Mesenchymal stem cell (in vitro differentiated cells and primary cell): Measurements from ENCODE around the gene VSIG10. TPM values are rescaled to one million over a fixed set of nuclear protein-coding genes. Genes with fewer than 3 reads are reported as not detected.
A peak's percentile ranks its signal among the peaks of the same experiment; 100 is the strongest.

ENCODE experiments used
- DNase-seq: peaks from one replicate; pipeline ENCODE4 v3.0.0-alpha.2; 2013
- H2AFZ ChIP-seq: one replicate; pipeline ENCODE4 v1.6.1; 2013; ENCODE audit warnings: low read depth, mild to moderate bottlenecking, control low read depth, inconsistent platforms, low read length, moderate library complexity
- H2AK5ac ChIP-seq: 2 replicates; pipeline ENCODE4 v1.6.1; 2013; ENCODE audit warnings: low read length, moderate library complexity, mild to moderate bottlenecking, inconsistent platforms; ENCODE audit not compliant: severe bottlenecking
- H2BK120ac ChIP-seq: one replicate; pipeline ENCODE4 v1.6.1; 2013; ENCODE audit warnings: low read depth, mild to moderate bottlenecking, inconsistent platforms, low read length, moderate library complexity
- H2BK12ac ChIP-seq, 2 experiments: one replicate each; pipeline ENCODE4 v1.6.1; 2013; ENCODE audit warnings: inconsistent platforms in 2 of 2, low read length in 2 of 2, mild to moderate bottlenecking in 2 of 2, moderate library complexity in 2 of 2, control low read depth in 1 of 2
- H2BK15ac ChIP-seq: one replicate; pipeline ENCODE4 v1.6.1; 2013; ENCODE audit warnings: mild to moderate bottlenecking, low read depth, inconsistent platforms; ENCODE audit not compliant: poor library complexity, severe bottlenecking
- H2BK5ac ChIP-seq: 2 replicates; pipeline ENCODE4 v1.6.1; 2013; ENCODE audit warnings: low read depth, mild to moderate bottlenecking, low read length, control low read depth, inconsistent platforms; ENCODE audit not compliant: poor library complexity, severe bottlenecking
- H3K14ac ChIP-seq, 2 experiments: one replicate each; pipeline ENCODE4 v1.6.1; 2013; ENCODE audit warnings: inconsistent platforms in 2 of 2, low read length in 2 of 2, control low read depth in 1 of 2, mild to moderate bottlenecking in 1 of 2, moderate library complexity in 1 of 2
- H3K18ac ChIP-seq, 2 experiments: one replicate each; pipeline ENCODE4 v1.6.1; 2013; ENCODE audit warnings: inconsistent platforms in 2 of 2, low read length in 2 of 2, control low read depth in 1 of 2, low read depth in 1 of 2, mild to moderate bottlenecking in 1 of 2
- H3K23ac ChIP-seq, 2 experiments: one replicate each; pipeline ENCODE4 v1.6.1; 2013; ENCODE audit warnings: inconsistent platforms in 2 of 2, low read length in 2 of 2, mild to moderate bottlenecking in 2 of 2, moderate library complexity in 2 of 2, control low read depth in 1 of 2
- H3K27ac ChIP-seq: 2 replicates; pipeline ENCODE4 v1.5.1; 2013; ENCODE audit warnings: mild to moderate bottlenecking, moderate library complexity, low read length, control low read depth, inconsistent platforms; ENCODE audit not compliant: poor library complexity, severe bottlenecking
- H3K27me3 ChIP-seq, 2 experiments: 2 replicates each; pipeline versions ENCODE4 v1.6.1 to v1.7.0; 2013; ENCODE audit warnings: low read length in 2 of 2, mild to moderate bottlenecking in 2 of 2, moderate library complexity in 2 of 2, control low read depth in 1 of 2, inconsistent platforms in 1 of 2; ENCODE audit not compliant: control insufficient read depth in 1 of 2, insufficient read depth in 1 of 2
- H3K36me3 ChIP-seq, 2 experiments: 2 replicates each; pipeline versions ENCODE4 v1.6.1 to v1.7.0; 2013; ENCODE audit warnings: low read length in 2 of 2, control low read depth in 1 of 2, inconsistent platforms in 1 of 2, low read depth in 1 of 2, mild to moderate bottlenecking in 1 of 2; ENCODE audit not compliant: insufficient read depth in 2 of 2, control insufficient read depth in 1 of 2
- H3K4ac ChIP-seq, 2 experiments: one replicate each; pipeline ENCODE4 v1.6.1; 2013; ENCODE audit warnings: inconsistent platforms in 2 of 2, low read length in 2 of 2, mild to moderate bottlenecking in 2 of 2, moderate library complexity in 2 of 2, control low read depth in 1 of 2, low read depth in 1 of 2
- H3K4me1 ChIP-seq: 2 replicates; pipeline ENCODE4 v1.6.1; 2013; ENCODE audit warnings: low read depth, low read length, control low read depth; ENCODE audit not compliant: control insufficient read depth, insufficient read depth
- H3K4me2 ChIP-seq: 2 replicates; pipeline ENCODE4 v1.6.1; 2013; ENCODE audit warnings: low read length, mild to moderate bottlenecking, inconsistent platforms; ENCODE audit not compliant: poor library complexity, severe bottlenecking
- H3K4me3 ChIP-seq, 2 experiments: 2 replicates each; pipeline versions ENCODE4 v1.5.1 to v1.7.0; 2013; ENCODE audit warnings: low read length in 2 of 2, mild to moderate bottlenecking in 2 of 2, control low read depth in 1 of 2, low read depth in 1 of 2; ENCODE audit not compliant: insufficient read depth in 1 of 2
- H3K79me1 ChIP-seq: replicated peaks from 2 replicates; pipeline ENCODE4 v1.6.1; 2013; ENCODE audit warnings: mild to moderate bottlenecking, control low read depth, low read length, inconsistent platforms; ENCODE audit not compliant: poor library complexity, severe bottlenecking
- H3K9ac ChIP-seq: 2 replicates; pipeline ENCODE4 v1.7.0; 2013; ENCODE audit warnings: mild to moderate bottlenecking, low read length, moderate library complexity
- H3K9me3 ChIP-seq: 2 replicates; pipeline ENCODE4 v1.7.0; 2013; ENCODE audit warnings: mild to moderate bottlenecking, low read length; ENCODE audit not compliant: control insufficient read depth
- H4K8ac ChIP-seq: one replicate; pipeline ENCODE4 v1.6.1; 2013; ENCODE audit warnings: inconsistent platforms, mild to moderate bottlenecking, low read length, moderate library complexity
- H4K91ac ChIP-seq: one replicate; pipeline ENCODE4 v1.6.1; 2013; ENCODE audit warnings: mild to moderate bottlenecking, low read length, inconsistent platforms
- WGBS: methylation state at CpG from one replicate; pipeline ENCODE4 v1.1.7; 2013; ENCODE audit warnings: mixed read lengths; 5-methylcytosine and 5-hydroxymethylcytosine counted together
- polyA plus RNA-seq, 2 experiments: library from polyadenylated mRNA; stranded (reverse); fragments of 200-250 nt; gene quantifications; one replicate each; pipeline ENCODE4 v1.2.3, GENCODE V29; 2013

VSIG10 gene
- polyA plus RNA-seq (2013, experiment 1 of 2), result 7.0 TPM
- polyA plus RNA-seq (2013, experiment 2 of 2), result 6.9 TPM

DNA sequence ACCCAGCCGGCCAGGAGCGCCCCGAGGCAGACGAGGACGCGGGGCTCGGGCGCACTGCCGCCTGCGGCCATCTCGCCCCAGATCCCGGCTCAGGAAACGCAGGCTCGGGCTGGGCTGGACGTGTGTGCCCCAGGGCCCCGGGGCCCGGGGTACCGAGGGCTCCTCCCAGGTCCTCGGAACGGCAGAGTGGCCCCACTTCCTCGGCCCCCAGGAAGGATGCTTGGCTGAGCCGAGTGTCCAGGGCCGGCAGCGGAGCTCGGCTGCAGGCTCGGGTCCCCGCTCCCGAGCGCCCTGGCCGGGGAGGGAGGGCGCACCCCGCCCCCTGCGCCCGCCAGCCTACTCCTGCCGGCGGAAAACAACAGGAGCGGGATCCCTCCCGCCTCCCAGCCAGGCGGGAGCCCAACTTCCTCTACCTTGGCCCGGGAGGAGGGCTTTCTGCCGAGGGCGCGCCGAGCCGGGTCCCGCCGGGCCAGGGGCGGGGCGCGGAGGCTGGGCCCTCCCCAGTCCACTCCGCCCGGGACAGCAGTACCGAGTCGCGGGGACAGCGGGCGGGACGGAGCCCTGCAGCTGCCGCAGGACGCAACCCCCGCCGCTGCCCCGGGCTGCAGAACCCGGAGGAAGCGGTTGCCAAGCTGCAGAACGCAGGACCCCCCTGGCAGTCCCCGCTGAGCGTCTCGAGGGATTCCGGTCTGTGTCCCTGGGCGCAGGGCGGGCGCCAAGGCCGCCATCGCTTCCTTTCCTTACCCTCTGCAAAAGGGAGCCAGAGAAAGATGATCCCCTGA, at the start of gene VSIG10:
VSIG10 (minus strand) TSS at position 411 of the 782 bp plus-strand sequence; CDS start at position 71, 340 bp downstream.
- peak within 1 kb of the TSS; percentile 83 for H3K9ac ChIP-seq
- H2BK120ac ChIP-seq, result peak within 1 kb of the TSS; percentile 61
- under 1% methylated on average over 63 of the region's 75 CpGs for WGBS
- peak within 1 kb of the TSS in 1 of 2 experiments; percentile 72 for H3K14ac ChIP-seq
- peak within 1 kb of the TSS; percentile 76 to 84 for H3K4me3 ChIP-seq
- DNase-seq, result peak; percentile 67
- peak within 1 kb of the TSS in 1 of 2 experiments; percentile 83 for H3K23ac ChIP-seq
- no peaks in the 10 kb centered on the region for H3K27me3 ChIP-seq
- peak within 1 kb of the TSS; percentile 70 to 77 for H3K18ac ChIP-seq
- H2BK5ac ChIP-seq, result peak within 1 kb of the TSS; percentile 84
- H3K36me3 ChIP-seq, result no peaks in the 10 kb centered on the region
- H2BK15ac ChIP-seq, result peak within 1 kb of the TSS; percentile 90
- no peaks in the 10 kb centered on the region for H3K9me3 ChIP-seq
- peak within 1 kb of the TSS; percentile 60 for H4K8ac ChIP-seq
- peak within 1 kb of the TSS in 1 of 2 experiments; percentile 86 for H3K4ac ChIP-seq
- H2AFZ ChIP-seq, result peak within 1 kb of the TSS; percentile 75
- peaks cover 15% of the 10 kb centered on the region for H3K79me1 ChIP-seq
- H3K27ac ChIP-seq, result peak within 1 kb of the TSS; percentile 85
- H3K4me1 ChIP-seq, result peaks cover 16% of the 10 kb centered on the region
- peak within 1 kb of the TSS; percentile 100 for H3K4me2 ChIP-seq
- peak within 1 kb of the TSS; percentile 27 for H4K91ac ChIP-seq
- no peak within 1 kb of the TSS for H2AK5ac ChIP-seq
- H2BK12ac ChIP-seq, result peak within 1 kb of the TSS in 1 of 2 experiments; percentile 21

GRCh38 chr12:118151755-118152154, 47.9 kb upstream of the VSIG10 start:
- H3K27me3 ChIP-seq, result no peaks in the 10 kb centered on the region

GRCh38 chr12:118150625-118151024, 46.8 kb upstream of the VSIG10 start:
- H3K9me3 ChIP-seq, result no peaks in the 10 kb centered on the region
- no peak overlapping the region for H3K4me3 ChIP-seq
- no peak overlapping the region for H2BK5ac ChIP-seq
- no peak overlapping the region for H3K4me2 ChIP-seq
- no peak overlapping the region for H2BK120ac ChIP-seq
- no peak overlapping the region for H2AK5ac ChIP-seq
- H4K8ac ChIP-seq, result no peak overlapping the region
- no peak overlapping the region for H3K14ac ChIP-seq
- H3K23ac ChIP-seq, result no peak overlapping the region
- peaks cover 6% of the 10 kb centered on the region for H3K79me1 ChIP-seq
- no peak overlapping the region for H4K91ac ChIP-seq
- H3K18ac ChIP-seq, result no peak overlapping the region
- H3K27ac ChIP-seq, result no peak overlapping the region
- 83% methylated on average over 5 of the region's 7 CpGs for WGBS
- H3K4me1 ChIP-seq, result no peaks in the 10 kb centered on the region
- no peak overlapping the region for H2AFZ ChIP-seq
- H2BK12ac ChIP-seq, result no peak overlapping the region
- peaks cover 33 to 78% of the 10 kb centered on the region in 2 experiments for H3K36me3 ChIP-seq
- no peak overlapping the region for H3K9ac ChIP-seq
- no peak for DNase-seq
- no peak overlapping the region for H2BK15ac ChIP-seq
- H3K27me3 ChIP-seq, result no peaks in the 10 kb centered on the region
- no peak overlapping the region for H3K4ac ChIP-seq

More at GRCh38 chr12:118151755-118152154, 47.9 kb upstream of the VSIG10 start:
- Histone ChIP-seq H2AFZ (no peak overlapping the region), H4K8ac (no peak overlapping the region), H3K79me1 (peaks cover 3% of the 10 kb centered on the region), H2AK5ac (no peak overlapping the region), H3K27ac (no peak overlapping the region), H2BK120ac (no peak overlapping the region), H3K18ac (no peak overlapping the region), H3K4me2 (no peak overlapping the region), H3K4me1 (no peaks in the 10 kb centered on the region), H3K4ac (no peak overlapping the region), H2BK15ac (no peak overlapping the region), H3K14ac (no peak overlapping the region), H3K23ac (no peak overlapping the region), H3K9ac (no peak overlapping the region), H2BK12ac (no peak overlapping the region), H3K4me3 (no peak overlapping the region), H2BK5ac (no peak overlapping the region), H3K9me3 (no peaks in the 10 kb centered on the region), H3K36me3 (peaks cover 25 to 79% of the 10 kb centered on the region in 2 experiments), H4K91ac (no peak overlapping the region)
- no peak for DNase-seq
- WGBS, result 100% methylated on average over 5 of the region's 5 CpGs

- H2BK120ac ChIP-seq, result no peak overlapping the region
- H2BK5ac ChIP-seq, result no peak overlapping the region
- no peak overlapping the region for H3K18ac ChIP-seq
- H2AFZ ChIP-seq, result no peak overlapping the region
- no peak overlapping the region for H2BK15ac ChIP-seq
- H3K4ac ChIP-seq, result no peak overlapping the region
- peaks cover 13% of the 10 kb centered on the region for H3K79me1 ChIP-seq
- no peak overlapping the region for H2BK12ac ChIP-seq
- no peak overlapping the region for H3K4me3 ChIP-seq
- H3K9ac ChIP-seq, result no peak overlapping the region
- H4K8ac ChIP-seq, result no peak overlapping the region
- H3K4me2 ChIP-seq, result no peak overlapping the region
- H3K23ac ChIP-seq, result no peak overlapping the region
- WGBS, result 100% methylated on average over 2 of the region's 5 CpGs
- no peak overlapping the region for H3K27ac ChIP-seq
- peaks cover 48 to 90% of the 10 kb centered on the region in 2 experiments for H3K36me3 ChIP-seq
- no peaks in the 10 kb centered on the region for H3K9me3 ChIP-seq
- no peak for DNase-seq
- H4K91ac ChIP-seq, result no peak overlapping the region
- no peak overlapping the region for H3K14ac ChIP-seq
- no peaks in the 10 kb centered on the region for H3K27me3 ChIP-seq
- no peaks in the 10 kb centered on the region for H3K4me1 ChIP-seq
- H2AK5ac ChIP-seq, result no peak overlapping the region
These were observed 44.5 kb upstream of the VSIG10 start for GRCh38 chr12:118148287-118148686.
